PC-3 (cell line): ENCODE results near the gene RAC3. TPM values are rescaled to one million over a fixed set of nuclear protein-coding genes. Genes with fewer than 3 reads are reported as not detected.

Experiments used
- ATAC-seq: fragments of 200-7000 bp; cut with Tn5 transposase; 2 replicates; pipeline ENCODE4 v1.9.1; 2020; ENCODE audit warnings: mild to moderate bottlenecking, moderate library complexity
- BruUV-seq: library from RNA; stranded (reverse); fragments of 400-500 nt; replicated peaks from 2 replicates; lab custom pipeline; 2021; lab: Mats Ljungman, UMichigan
- CTCF ChIA-PET: fragments of 300-600 bp; sonication (Branson Sonifier 250); formaldehyde crosslinking; loops from one replicate; lab custom pipeline; 2022; ENCODE audit warnings: antibody characterized with exemption; lab: Charles Lee
- POLR2A ChIA-PET: fragments of 300-600 bp; sonication (Branson Sonifier 250); formaldehyde crosslinking; loops from one replicate; lab custom pipeline; 2022; ENCODE audit warnings: antibody characterized with exemption; ENCODE audit not compliant: unreplicated experiment; lab: Charles Lee
- DNase-seq: peaks from one replicate; pipeline ENCODE4 v3.0.0-alpha.2; 2015
- H2AFZ ChIP-seq: fragments of 300-600 bp; sonication (generic); 2 replicates; pipeline ENCODE4 v1.6.0; 2016; ENCODE audit warnings: antibody characterized with exemption, low read length
- H3F3A ChIP-seq: fragments of 300-600 bp; sonication (generic); one replicate; pipeline ENCODE4 v1.6.0; 2017; ENCODE audit warnings: antibody characterized with exemption, low read length, control low read depth, mild to moderate bottlenecking; ENCODE audit not compliant: unreplicated experiment
- H3K27ac ChIP-seq: fragments of 300-600 bp; sonication (generic); 2 replicates; pipeline ENCODE4 v1.5.1; 2016; ENCODE audit warnings: mild to moderate bottlenecking, low read length
- H3K27me3 ChIP-seq: fragments of 300-600 bp; sonication (generic); 2 replicates; pipeline ENCODE4 v1.6.1; 2016; ENCODE audit warnings: low read length, mixed read lengths
- H3K36me3 ChIP-seq: fragments of 300-600 bp; sonication (generic); 2 replicates; pipeline ENCODE4 v1.6.1; 2016; ENCODE audit warnings: low read depth, mixed run types, low read length, mixed read lengths
- H3K4me1 ChIP-seq: fragments of 300-600 bp; sonication (generic); 2 replicates; pipeline ENCODE4 v1.5.1; 2016; ENCODE audit warnings: low read length; ENCODE audit not compliant: insufficient read depth
- H3K4me2 ChIP-seq: fragments of 300-600 bp; sonication (generic); 2 replicates; pipeline ENCODE4 v1.6.0; 2016; ENCODE audit warnings: low read length
- H3K4me3 ChIP-seq: fragments of 300-600 bp; sonication (generic); 2 replicates; pipeline ENCODE4 v1.5.1; 2016; ENCODE audit warnings: mild to moderate bottlenecking, low read length, mixed read lengths
- H3K79me2 ChIP-seq: fragments of 300-600 bp; sonication (generic); 2 replicates; pipeline ENCODE4 v1.6.1; 2017; ENCODE audit warnings: low read length, mixed read lengths
- H3K9ac ChIP-seq: fragments of 300-600 bp; sonication (generic); 2 replicates; pipeline ENCODE4 v1.6.0; 2016; ENCODE audit warnings: mild to moderate bottlenecking, low read length
- H3K9me2 ChIP-seq: fragments of 300-600 bp; sonication (generic); replicated peaks from 2 replicates; pipeline ENCODE4 v1.6.1; 2016; ENCODE audit warnings: mixed run types, low read length, mixed read lengths
- H3K9me3 ChIP-seq: fragments of 300-600 bp; sonication (generic); 2 replicates; pipeline ENCODE4 v1.6.1; 2016; ENCODE audit warnings: low read length, mixed read lengths
- H4K20me1 ChIP-seq: fragments of 300-600 bp; sonication (generic); 2 replicates; pipeline ENCODE4 v1.6.1; 2016; ENCODE audit warnings: low read length, mixed read lengths
- CTCF ChIP-seq: fragments of 300-600 bp; sonication (generic); conservative IDR thresholded peaks from 2 replicates; pipeline ENCODE4 v1.5.1; 2017; ENCODE audit warnings: antibody characterized with exemption, low read depth, mild to moderate bottlenecking, low read length
- EZH2 ChIP-seq: fragments of 300-600 bp; sonication (generic); IDR thresholded peaks from one replicate; pipeline ENCODE4 v1.6.1; 2017; ENCODE audit warnings: antibody characterized with exemption, mild to moderate bottlenecking, low read length; ENCODE audit not compliant: unreplicated experiment
- EZH2phosphoT487 ChIP-seq: fragments of 300-600 bp; sonication (generic); IDR thresholded peaks from 2 replicates; pipeline ENCODE4 v1.6.1; 2018; ENCODE audit warnings: mild to moderate bottlenecking, antibody characterized with exemption, low read length, borderline replicate concordance
- intact Hi-C: fragments of 100-400 bp; cut with micrococcal nuclease; formaldehyde crosslinking; loops from 2 replicates; pipeline ENCODE4 v1.9.0; 2023
- total RNA-seq: library from RNA; depleted of rRNA; stranded (reverse); fragments of >200 nt; gene quantifications from 2 replicates; pipeline ENCODE4 v1.2.3, GENCODE V29; 2014

RAC3 gene
- total RNA-seq, 1 experiment from 2014 or later: 52.2 TPM

DNA sequence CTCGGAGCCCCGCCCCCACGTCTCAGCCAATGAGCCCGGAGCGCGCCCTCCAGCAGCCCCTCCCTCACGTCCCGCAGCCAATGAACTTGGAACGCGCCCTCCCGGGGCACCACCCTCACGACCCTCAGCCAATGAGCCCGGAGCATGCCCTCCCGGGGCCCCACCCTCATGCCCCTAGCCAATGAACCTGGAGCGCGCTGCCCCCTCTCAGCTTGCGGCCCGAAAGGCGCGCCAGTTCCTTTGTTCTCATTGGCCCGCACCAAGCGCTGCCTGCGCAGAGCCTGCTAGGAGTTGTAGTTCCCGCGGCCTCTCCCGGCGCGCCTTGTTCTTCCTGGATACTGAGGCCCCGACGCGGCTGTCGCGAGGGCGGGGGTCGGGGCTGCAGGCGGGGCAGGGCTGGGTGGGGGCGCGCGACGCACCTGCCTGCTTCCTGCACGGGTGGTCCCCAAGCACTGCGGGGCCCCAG is 8.5 kb upstream of the RAC3 start, which contains the start of gene LRRC45:
LRRC45 (plus strand) TSS at position 325 of the 466 bp plus-strand sequence. CDS start 339 bp downstream, outside the sequence.
- DNase-seq (peak; percentile 99), ATAC-seq (peak; percentile 84)
- ChIA-PET CTCF (interaction anchor here (0.7 to 4.8 kb wide), 4 partner anchors 15 to 137 kb away, joined by 4 to 40 read pairs (median 8); partner anchors contain the start of gene DCXR), POLR2A (interaction anchor here (0.7 kb wide), 1 partner anchor 23 kb away, joined by 3 read pairs; no protein-coding TSS in a partner anchor)
- Histone ChIP-seq H3K27ac (peak within 1 kb of the TSS; percentile 57), H4K20me1 (peaks cover 7% of the 10 kb centered on the region; the same call in 1 of the 2 replicates), H3K9me2 (no peaks in the 10 kb centered on the region), H3K4me2 (peak within 1 kb of the TSS; percentile 99), H3F3A (no peaks in the 10 kb centered on the region), H3K9ac (peak within 1 kb of the TSS; percentile 98), H3K36me3 (no peaks in the 10 kb centered on the region; the same call in 1 of the 2 replicates), H2AFZ (peak within 1 kb of the TSS; percentile 80), H3K4me1 (peaks cover 21% of the 10 kb centered on the region; the same call in 1 of the 2 replicates), H3K79me2 (peaks cover 43% of the 10 kb centered on the region), H3K27me3 (no peaks in the 10 kb centered on the region), H3K9me3 (no peaks in the 10 kb centered on the region), H3K4me3 (peak within 1 kb of the TSS; percentile 100)
- no peak for TF ChIP-seq CTCF
- TF ChIP-seq EZH2: no peak
- BruUV-seq: no TSS peak
- intact Hi-C loops: no loop called here

DNA sequence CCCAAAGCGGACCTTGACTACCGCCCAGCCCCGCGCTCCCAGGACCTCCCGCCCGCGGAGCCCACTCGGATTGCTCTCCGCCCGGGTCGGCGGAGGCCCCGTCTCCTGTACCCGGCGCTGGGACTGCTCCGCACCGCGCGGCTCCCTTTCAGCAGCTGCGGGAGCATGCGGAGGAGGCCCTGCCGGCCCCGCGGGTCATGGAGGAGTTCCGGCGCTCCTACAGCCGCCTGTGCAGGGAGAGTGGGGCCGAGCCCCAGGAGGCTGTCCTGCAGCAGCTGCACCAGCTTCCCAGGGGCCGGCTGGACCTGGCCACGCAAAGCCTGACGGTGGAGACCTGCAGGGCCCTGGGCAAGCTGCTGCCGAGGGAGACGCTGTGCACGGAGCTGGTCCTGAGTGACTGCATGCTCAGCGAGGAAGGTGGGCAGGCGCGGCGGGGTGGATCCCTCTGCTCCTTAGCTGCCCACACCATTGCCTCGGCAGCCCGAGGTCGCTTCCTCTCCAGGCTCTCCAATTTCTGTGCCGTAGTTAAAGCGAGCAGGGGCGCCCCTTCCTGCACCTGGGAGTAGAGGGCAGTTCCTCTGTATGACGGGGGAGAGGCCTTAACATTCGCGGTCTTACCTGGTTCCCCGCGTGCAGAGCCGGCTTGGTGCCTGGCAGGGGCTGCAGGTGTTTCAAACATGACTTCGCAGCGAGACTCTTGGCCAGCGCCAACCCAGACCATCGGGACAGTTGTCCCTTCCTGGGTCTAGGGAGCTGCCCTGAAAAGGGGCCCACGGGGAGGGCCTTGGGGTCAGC is 7.8 kb upstream of the RAC3 start:
- no peak for DNase-seq
- Histone ChIP-seq H3K36me3 (no peaks in the 10 kb centered on the region; the same call in 1 of the 2 replicates), H3F3A (no peaks in the 10 kb centered on the region), H3K9me3 (no peaks in the 10 kb centered on the region), H3K27ac (no peak overlapping the region), H3K9ac (peak overlapping the region; percentile 72), H3K9me2 (no peaks in the 10 kb centered on the region), H3K4me2 (peak overlapping the region; percentile 81), H3K4me3 (peak overlapping the region; percentile 80), H4K20me1 (peaks cover 7% of the 10 kb centered on the region; the same call in 1 of the 2 replicates), H3K79me2 (peaks cover 43% of the 10 kb centered on the region), H2AFZ (peak overlapping the region; percentile 75), H3K27me3 (no peaks in the 10 kb centered on the region), H3K4me1 (peaks cover 21% of the 10 kb centered on the region; the same call in 1 of the 2 replicates)
- TF ChIP-seq EZH2: no peak
- no peak for TF ChIP-seq EZH2phosphoT487
- TF ChIP-seq CTCF: no peak
- intact Hi-C loops: no loop called here
- ATAC-seq: peak; percentile 9
- BruUV-seq: TSS peak; percentile 15
- ChIA-PET POLR2A (no interaction called here), CTCF (interaction anchor here (1.5 to 4.8 kb wide), 2 partner anchors 14 to 64 kb away, joined by 10 to 40 read pairs; partner anchors contain the start of gene DCXR)
